GM19455 (cell line): Measurements from ENCODE around the gene STYXL1.
"Not testable (repeated sequence)": the region's sequence is repeated elsewhere in the genome, so short reads cannot be mapped to it uniquely, and the experiment has no call there.

Experiments
- ATAC-seq: cut with Tn5 transposase; IDR thresholded peaks from one replicate; pipeline ENCODE4 v1.9.1; 2021; ENCODE audit not compliant: unreplicated experiment

STYXL1 gene

GRCh38 chr7:76047811-76048667 is at the start of gene STYXL1, which contains the start of gene MDH2:
STYXL1 (minus strand) TSS chr7:76048000; CDS start chr7:76030523, 17,477 bp downstream.
MDH2 (plus strand) TSS chr7:76048106; CDS start chr7:76048161, 55 bp downstream.
- ATAC-seq = peak; percentile 98

GRCh38 chr7:76095908-76096307 is 48.1 kb upstream of the STYXL1 start:
- no peak for ATAC-seq

GRCh38 chr7:76094326-76094725 is 46.5 kb upstream of the STYXL1 start:
- ATAC-seq = not testable (repeated sequence)

- not testable (repeated sequence) for ATAC-seq
Observed at GRCh38 chr7:76093531-76093930, 45.7 kb upstream of the STYXL1 start.

GRCh38 chr7:76091506-76091905 is 43.7 kb upstream of the STYXL1 start:
- no peak for ATAC-seq

GRCh38 chr7:76089865-76090475 is 42.2 kb upstream of the STYXL1 start:
- no peak for ATAC-seq

GRCh38 chr7:76087362-76087791 is 39.6 kb upstream of the STYXL1 start:
- ATAC-seq = not testable (repeated sequence)

GRCh38 chr7:76086070-76086469 is 38.3 kb upstream of the STYXL1 start:
- ATAC-seq = no peak

- ATAC-seq = not testable (repeated sequence)
Observed at GRCh38 chr7:76084115-76084514, 36.3 kb upstream of the STYXL1 start.

GRCh38 chr7:76080204-76080603 is 32.4 kb upstream of the STYXL1 start:
- no peak for ATAC-seq

- no peak for ATAC-seq
Observed at GRCh38 chr7:76077435-76077834, 29.6 kb upstream of the STYXL1 start.

GRCh38 chr7:76076995-76077394 is 29.2 kb upstream of the STYXL1 start:
- no peak for ATAC-seq

GRCh38 chr7:76074972-76075370 is 27.2 kb upstream of the STYXL1 start:
- ATAC-seq = no peak

- ATAC-seq = no peak
Observed at GRCh38 chr7:76074306-76074971, 26.6 kb upstream of the STYXL1 start.

- ATAC-seq = no peak
Observed at GRCh38 chr7:76073335-76073990, 25.7 kb upstream of the STYXL1 start.

GRCh38 chr7:76072243-76073148 is 24.7 kb upstream of the STYXL1 start:
- ATAC-seq = no peak

GRCh38 chr7:76071316-76072242 is 23.8 kb upstream of the STYXL1 start:
- ATAC-seq = no peak

GRCh38 chr7:76069238-76069638 is 21.4 kb upstream of the STYXL1 start:
- no peak for ATAC-seq
